HG02678 (cell line): ENCODE data around the gene DHX34.

Experiments
- ATAC-seq: cut with Tn5 transposase; IDR thresholded peaks from one replicate; pipeline ENCODE4 v1.9.1; 2021; ENCODE audit warnings: mild to moderate bottlenecking, moderate library complexity; ENCODE audit not compliant: unreplicated experiment

The DHX34 gene

GRCh38 chr19:47432091-47432490 is 83.0 kb downstream of the DHX34 start:
- ATAC-seq: no peak
